Ishikawa (cell line): ENCODE results near the gene ACE.

Experiments
- CEBPB ChIP-seq: IDR thresholded peaks from 2 replicates; pipeline ENCODE4 v1.6.1; 2012
- CREB1 ChIP-seq: IDR thresholded peaks from 2 replicates; pipeline ENCODE4 v1.6.1; 2012; ENCODE audit warnings: low read depth
- EGR1 ChIP-seq: IDR thresholded peaks from 2 replicates; pipeline ENCODE4 v1.6.1; 2012
- EP300 ChIP-seq: IDR thresholded peaks from 2 replicates; pipeline ENCODE4 v1.6.1; 2012; ENCODE audit warnings: borderline replicate concordance
- FOXM1 ChIP-seq: IDR thresholded peaks from 2 replicates; pipeline ENCODE4 v1.6.1; 2012; ENCODE audit warnings: low read depth, borderline replicate concordance
- MAX ChIP-seq: IDR thresholded peaks from 2 replicates; pipeline ENCODE4 v1.6.1; 2012
- NFIC ChIP-seq: IDR thresholded peaks from 2 replicates; pipeline ENCODE4 v1.6.1; 2012
- RAD21 ChIP-seq: IDR thresholded peaks from 2 replicates; pipeline ENCODE4 v1.6.1; 2012; ENCODE audit warnings: low read depth
- REST ChIP-seq: IDR thresholded peaks from 2 replicates; pipeline ENCODE4 v1.6.1; 2012; ENCODE audit warnings: low read depth, mild to moderate bottlenecking
- TAF1 ChIP-seq: IDR thresholded peaks from 2 replicates; pipeline ENCODE4 v1.6.1; 2012; ENCODE audit warnings: low read depth, mild to moderate bottlenecking
- TCF12 ChIP-seq: IDR thresholded peaks from 2 replicates; pipeline ENCODE4 v1.6.1; 2012; ENCODE audit warnings: low read depth
- TEAD4 ChIP-seq: IDR thresholded peaks from 2 replicates; pipeline ENCODE4 v1.6.1; 2012
- YY1 ChIP-seq: IDR thresholded peaks from 2 replicates; pipeline ENCODE4 v1.6.1; 2012; ENCODE audit warnings: low read depth
- ZBTB7A ChIP-seq: IDR thresholded peaks from 2 replicates; pipeline ENCODE4 v1.6.1; 2012; ENCODE audit warnings: low read depth
- TF ChIP-seq, protein P1 (sequence below): IDR thresholded peaks from 2 replicates; pipeline ENCODE4 v1.6.1; 2012

The ACE gene

GRCh38 chr17:63482509-63482908 lies 5.6 kb downstream of the ACE start:
- TF ChIP-seq TEAD4: no peak
- no peak for TF ChIP-seq REST
- no peak for TF ChIP-seq EP300
- TF ChIP-seq CREB1: no peak
- TF ChIP-seq MAX: no peak
- TF ChIP-seq YY1: no peak
- TF ChIP-seq, protein P1, sequence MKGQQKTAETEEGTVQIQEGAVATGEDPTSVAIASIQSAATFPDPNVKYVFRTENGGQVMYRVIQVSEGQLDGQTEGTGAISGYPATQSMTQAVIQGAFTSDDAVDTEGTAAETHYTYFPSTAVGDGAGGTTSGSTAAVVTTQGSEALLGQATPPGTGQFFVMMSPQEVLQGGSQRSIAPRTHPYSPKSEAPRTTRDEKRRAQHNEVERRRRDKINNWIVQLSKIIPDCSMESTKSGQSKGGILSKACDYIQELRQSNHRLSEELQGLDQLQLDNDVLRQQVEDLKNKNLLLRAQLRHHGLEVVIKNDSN: no peak
- TF ChIP-seq TCF12: no peak
- TF ChIP-seq RAD21: no peak
- no peak for TF ChIP-seq FOXM1
- no peak for TF ChIP-seq NFIC
- no peak for TF ChIP-seq ZBTB7A
- TF ChIP-seq EGR1: no peak
- TF ChIP-seq TAF1: no peak
- no peak for TF ChIP-seq CEBPB

- no peak for TF ChIP-seq EGR1
- TF ChIP-seq CEBPB: no peak
- TF ChIP-seq TEAD4: no peak
- no peak for TF ChIP-seq TAF1
- TF ChIP-seq MAX: no peak
- no peak for TF ChIP-seq ZBTB7A
- no peak for TF ChIP-seq YY1
- no peak for TF ChIP-seq REST
- TF ChIP-seq, protein P1: no peak
- no peak for TF ChIP-seq CREB1
- TF ChIP-seq FOXM1: no peak
- no peak for TF ChIP-seq EP300
- TF ChIP-seq NFIC: no peak
- TF ChIP-seq TCF12: no peak
- no peak for TF ChIP-seq RAD21
These were observed 6.2 kb downstream of the ACE start for GRCh38 chr17:63483038-63483437.

GRCh38 chr17:63483655-63484575 lies 7.1 kb downstream of the ACE start:
- no peak for TF ChIP-seq CEBPB
- TF ChIP-seq ZBTB7A: no peak
- TF ChIP-seq YY1: no peak
- TF ChIP-seq FOXM1: no peak
- TF ChIP-seq RAD21: no peak
- TF ChIP-seq, protein P1: no peak
- no peak for TF ChIP-seq CREB1
- no peak for TF ChIP-seq NFIC
- no peak for TF ChIP-seq TCF12
- TF ChIP-seq REST: no peak
- TF ChIP-seq TEAD4: no peak
- TF ChIP-seq EP300: no peak
- no peak for TF ChIP-seq TAF1
- TF ChIP-seq MAX: no peak
- TF ChIP-seq EGR1: no peak
